ENCODE data around the gene GAPDHS. TPM values are rescaled to one million over a fixed set of nuclear protein-coding genes. Genes with fewer than 3 reads are reported as not detected.

The GAPDHS gene
- total RNA-seq, 4 donors from 2014 or later = not detected

DNA sequence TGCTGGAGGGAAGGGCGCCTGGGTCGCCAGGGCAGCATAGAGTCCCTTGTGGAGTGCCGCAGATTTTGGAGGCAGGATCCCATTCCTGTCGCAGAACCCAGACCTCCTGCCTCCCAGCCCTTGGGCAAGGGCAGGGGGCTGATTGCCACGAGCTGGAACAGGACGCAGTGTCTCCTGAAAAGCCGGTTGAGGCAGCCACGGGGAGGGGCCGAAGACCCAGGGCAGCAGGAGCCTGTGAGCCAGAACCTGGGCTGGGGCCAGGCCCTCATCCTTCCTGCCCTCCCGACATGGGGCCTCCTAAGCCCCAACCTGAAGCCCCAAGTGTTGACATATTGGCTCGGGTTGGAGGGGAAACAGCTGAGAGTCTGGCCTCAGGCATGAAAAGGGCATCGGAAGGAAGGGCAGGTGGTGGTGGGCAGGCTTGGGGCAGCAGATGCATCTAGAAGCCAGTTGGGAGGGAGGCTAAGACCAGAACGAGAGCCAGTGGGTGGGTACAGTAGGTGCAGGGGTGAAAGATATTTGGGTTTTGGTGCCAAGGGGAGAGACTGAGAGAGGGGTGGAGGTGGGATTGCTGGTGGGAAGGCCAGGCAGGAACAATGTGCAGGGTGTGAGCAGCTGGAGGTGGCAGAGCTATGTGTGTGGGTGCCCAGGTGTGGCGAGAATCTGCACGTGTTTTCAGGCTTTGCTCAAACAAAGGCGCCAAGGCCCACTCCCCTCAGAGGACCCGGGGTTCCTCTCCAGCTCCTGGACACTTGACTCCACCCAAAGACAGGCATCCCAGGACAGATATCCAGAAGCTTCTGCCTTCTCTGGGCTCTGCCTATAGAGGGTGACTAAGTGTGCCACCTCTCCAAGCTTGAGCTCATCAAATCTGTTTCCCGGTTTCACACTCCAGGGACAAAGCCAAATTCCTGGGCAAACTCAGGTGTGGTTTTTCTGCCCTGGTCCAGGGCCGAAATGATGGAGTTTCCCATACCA lies 3.7 kb upstream of the GAPDHS start:
- Histone ChIP-seq H3K27me3 (peaks cover 31 to 63% (median 51%) of the 10 kb centered on the region in 3 donors), H3K9me3 (no peaks in the 10 kb centered on the region), H3K4me3 (no peak overlapping the region), H3K27ac (no peak overlapping the region), H3K4me1 (no peaks in the 10 kb centered on the region), H3K36me3 (no peaks in the 10 kb centered on the region)
- DNase-seq (no peak), ATAC-seq (no peak)
- intact Hi-C loops (cut with DNase I; ENCODE audit: low total_unique reads) = no loop called here
- no peak for TF ChIP-seq POLR2A (IDR thresholded peaks at IDR 0.05)
- TF ChIP-seq, protein P1, sequence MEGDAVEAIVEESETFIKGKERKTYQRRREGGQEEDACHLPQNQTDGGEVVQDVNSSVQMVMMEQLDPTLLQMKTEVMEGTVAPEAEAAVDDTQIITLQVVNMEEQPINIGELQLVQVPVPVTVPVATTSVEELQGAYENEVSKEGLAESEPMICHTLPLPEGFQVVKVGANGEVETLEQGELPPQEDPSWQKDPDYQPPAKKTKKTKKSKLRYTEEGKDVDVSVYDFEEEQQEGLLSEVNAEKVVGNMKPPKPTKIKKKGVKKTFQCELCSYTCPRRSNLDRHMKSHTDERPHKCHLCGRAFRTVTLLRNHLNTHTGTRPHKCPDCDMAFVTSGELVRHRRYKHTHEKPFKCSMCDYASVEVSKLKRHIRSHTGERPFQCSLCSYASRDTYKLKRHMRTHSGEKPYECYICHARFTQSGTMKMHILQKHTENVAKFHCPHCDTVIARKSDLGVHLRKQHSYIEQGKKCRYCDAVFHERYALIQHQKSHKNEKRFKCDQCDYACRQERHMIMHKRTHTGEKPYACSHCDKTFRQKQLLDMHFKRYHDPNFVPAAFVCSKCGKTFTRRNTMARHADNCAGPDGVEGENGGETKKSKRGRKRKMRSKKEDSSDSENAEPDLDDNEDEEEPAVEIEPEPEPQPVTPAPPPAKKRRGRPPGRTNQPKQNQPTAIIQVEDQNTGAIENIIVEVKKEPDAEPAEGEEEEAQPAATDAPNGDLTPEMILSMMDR (IDR thresholded peaks at IDR 0.05 in 4 of 5, conservative IDR thresholded peaks at IDR 0.05 in 1 of 5) = no peak
- in situ Hi-C loops (cut with MboI; ENCODE audit: low sequenced_read_pairs in 4 of 4) = loop anchor here in 1 of 4 donors (25.0 kb wide), 1 partner anchor 183 kb away; the partner anchor contains the start of genes KMT2B and ZBTB32

GRCh38 chr19:35531291-35531690 lies 2.0 kb upstream of the GAPDHS start:
- H3K4me3 ChIP-seq = no peak overlapping the region
- in situ Hi-C loops (cut with MboI; ENCODE audit: low sequenced_read_pairs in 4 of 4) (loop anchor here in 1 of 4 donors (25.0 kb wide), 1 partner anchor 181 kb away; the partner anchor contains the start of genes KMT2B and ZBTB32), intact Hi-C loops (cut with DNase I; ENCODE audit: low total_unique reads) (no loop called here)
- DNase-seq (no peak), ATAC-seq (no peak)
- no peak for TF ChIP-seq POLR2A (IDR thresholded peaks at IDR 0.05)
- TF ChIP-seq, protein P1 (IDR thresholded peaks at IDR 0.05 in 4 of 5, conservative IDR thresholded peaks at IDR 0.05 in 1 of 5) = no peak
- H3K27ac ChIP-seq = no peak overlapping the region
- H3K27me3 ChIP-seq = peaks cover 33 to 65% (median 50%) of the 10 kb centered on the region in 3 donors
- H3K4me1 ChIP-seq = no peaks in the 10 kb centered on the region
- H3K9me3 ChIP-seq = no peaks in the 10 kb centered on the region
- H3K36me3 ChIP-seq = no peaks in the 10 kb centered on the region

DNA sequence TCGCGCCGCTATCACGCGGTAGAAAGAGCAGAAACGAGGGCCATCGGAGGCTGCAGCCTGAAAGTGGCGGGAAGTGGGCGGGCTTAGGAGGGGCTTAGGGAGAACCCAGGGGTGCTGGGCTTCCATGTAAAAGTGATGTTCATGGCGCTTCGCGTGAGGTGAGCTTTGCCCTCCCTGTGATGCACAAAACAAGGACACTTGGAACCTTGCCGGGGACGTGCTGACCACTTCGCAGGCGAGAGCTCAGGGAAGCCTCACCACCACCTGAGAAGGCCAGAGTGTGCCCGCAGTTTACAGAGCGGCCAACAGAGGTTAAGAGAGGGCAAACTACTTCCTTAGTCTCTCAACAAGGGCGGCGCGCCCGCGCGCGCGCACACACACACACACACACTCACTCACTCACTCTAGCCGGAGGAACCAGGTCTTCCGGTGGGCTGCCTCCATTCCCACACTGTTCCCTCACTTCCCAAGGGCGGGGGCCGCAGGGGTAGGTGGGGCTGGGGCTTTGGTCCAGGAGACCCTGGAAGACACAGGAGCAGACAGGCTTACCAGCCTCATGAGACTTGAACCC lies 651 bp downstream of the GAPDHS start:
- H3K27ac ChIP-seq = no peak overlapping the region

GRCh38 chr19:35534803-35535480 lies 1.7 kb downstream of the GAPDHS start:
- DNase-seq (no peak), ATAC-seq (no peak)
- no peaks in the 10 kb centered on the region for H3K36me3 ChIP-seq
- intact Hi-C loops (cut with DNase I; ENCODE audit: low total_unique reads) = no loop called here
- no peaks in the 10 kb centered on the region for H3K9me3 ChIP-seq
- no peak overlapping the region for H3K4me3 ChIP-seq
- in situ Hi-C loops (cut with MboI; ENCODE audit: low sequenced_read_pairs in 4 of 4) = loop anchor here in 1 of 4 donors (25.0 kb wide), 1 partner anchor 177 kb away; the partner anchor contains the start of genes KMT2B and ZBTB32
- peaks cover 27 to 46% (median 37%) of the 10 kb centered on the region in 3 donors for H3K27me3 ChIP-seq
- H3K27ac ChIP-seq = no peak overlapping the region
- TF ChIP-seq, protein P1 (IDR thresholded peaks at IDR 0.05 in 4 of 5, conservative IDR thresholded peaks at IDR 0.05 in 1 of 5) = no peak
- no peak for TF ChIP-seq POLR2A (IDR thresholded peaks at IDR 0.05)
- no peaks in the 10 kb centered on the region for H3K4me1 ChIP-seq

More for the DNA sequence above, 651 bp downstream of the GAPDHS start:
- TF ChIP-seq, protein P1 (IDR thresholded peaks at IDR 0.05 in 4 of 5, conservative IDR thresholded peaks at IDR 0.05 in 1 of 5) = no peak
- TF ChIP-seq POLR2A (IDR thresholded peaks at IDR 0.05) = no peak
- DNase-seq (no peak), ATAC-seq (no peak)
- peaks cover 33 to 56% (median 45%) of the 10 kb centered on the region in 3 donors for H3K27me3 ChIP-seq
- in situ Hi-C loops (cut with MboI; ENCODE audit: low sequenced_read_pairs in 4 of 4) (loop anchor here in 1 of 4 donors (25.0 kb wide), 1 partner anchor 178 kb away; the partner anchor contains the start of genes KMT2B and ZBTB32), intact Hi-C loops (cut with DNase I; ENCODE audit: low total_unique reads) (no loop called here)
- H3K9me3 ChIP-seq = no peaks in the 10 kb centered on the region
- H3K4me3 ChIP-seq = no peak overlapping the region
- no peaks in the 10 kb centered on the region for H3K4me1 ChIP-seq
- H3K36me3 ChIP-seq = no peaks in the 10 kb centered on the region
